IgD-negative memory B cell (primary cell): ENCODE measurements around the gene CSRNP3. TPM values are rescaled to one million over a fixed set of nuclear protein-coding genes. Genes with fewer than 3 reads are reported as not detected.

Experiments
- H3K27ac Mint-ChIP-seq, 3 donors: one replicate each; pipeline ENCODE4 v1.8.0; 2020 to 2022; ENCODE audit warnings: mild to moderate bottlenecking in 3 of 3, mixed read lengths in 3 of 3, moderate library complexity in 1 of 3
- H3K27me3 Mint-ChIP-seq: one replicate; pipeline ENCODE4 v1.8.0; 2021; ENCODE audit warnings: mixed read lengths
- H3K36me3 Mint-ChIP-seq: one replicate; pipeline ENCODE4 v1.8.0; 2020; ENCODE audit warnings: mild to moderate bottlenecking, mixed read lengths
- H3K4me1 Mint-ChIP-seq, 3 donors: one replicate each; pipeline ENCODE4 v1.8.0; 2020 to 2022; ENCODE audit warnings: mixed read lengths in 3 of 3, mild to moderate bottlenecking in 1 of 3
- H3K4me3 Mint-ChIP-seq, 4 donors: one replicate each; pipeline ENCODE4 v1.8.0; 2020 to 2022; ENCODE audit warnings: mild to moderate bottlenecking in 4 of 4, mixed read lengths in 4 of 4, moderate library complexity in 3 of 4
- H3K9me3 Mint-ChIP-seq, 3 donors: one replicate each; pipeline ENCODE4 v1.8.0; 2020 to 2021; ENCODE audit warnings: mixed read lengths in 3 of 3, mild to moderate bottlenecking in 1 of 3
- polyA plus RNA-seq: library from polyadenylated mRNA; unstranded; fragments of 300-500 nt; fragmentation: Illumina TruSeq; gene quantifications from one replicate; pipeline ENCODE4 v1.2.3, GENCODE V29; 2021

The CSRNP3 gene
- polyA plus RNA-seq, 1 donor from 2014 or later, result not detected

DNA sequence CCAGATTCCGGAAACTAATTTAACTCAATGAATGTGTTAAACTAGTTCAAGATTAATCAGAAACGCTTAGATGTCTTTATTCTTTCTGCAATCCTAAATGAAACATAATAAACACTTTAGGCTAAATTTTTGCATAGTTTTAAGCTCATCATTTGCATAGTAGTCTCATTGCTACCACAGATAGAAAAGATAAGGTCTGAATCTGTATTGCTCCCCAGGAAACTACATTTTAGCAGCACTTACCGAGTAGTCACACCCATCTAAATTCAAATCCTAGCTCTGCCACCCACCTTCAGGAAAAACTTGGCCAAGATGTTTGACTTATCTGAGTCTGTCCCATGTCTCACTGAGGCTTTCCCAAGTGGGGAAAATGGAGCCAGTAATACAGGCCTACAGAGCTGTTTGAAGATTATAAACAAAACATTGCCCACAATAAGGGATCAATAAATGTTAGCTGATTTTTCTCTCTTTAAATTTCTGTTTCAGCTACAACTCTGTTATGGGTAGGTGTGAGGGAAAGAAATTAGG lies 237.5 kb downstream of the CSRNP3 start:
- no peak overlapping the region for H3K4me3 Mint-ChIP-seq
- H3K36me3 Mint-ChIP-seq, result no peaks in the 10 kb centered on the region
- H3K27ac Mint-ChIP-seq, result no peak overlapping the region
- H3K27me3 Mint-ChIP-seq, result peaks cover 2% of the 10 kb centered on the region
- H3K9me3 Mint-ChIP-seq, result no peaks in the 10 kb centered on the region
- no peaks in the 10 kb centered on the region for H3K4me1 Mint-ChIP-seq

DNA sequence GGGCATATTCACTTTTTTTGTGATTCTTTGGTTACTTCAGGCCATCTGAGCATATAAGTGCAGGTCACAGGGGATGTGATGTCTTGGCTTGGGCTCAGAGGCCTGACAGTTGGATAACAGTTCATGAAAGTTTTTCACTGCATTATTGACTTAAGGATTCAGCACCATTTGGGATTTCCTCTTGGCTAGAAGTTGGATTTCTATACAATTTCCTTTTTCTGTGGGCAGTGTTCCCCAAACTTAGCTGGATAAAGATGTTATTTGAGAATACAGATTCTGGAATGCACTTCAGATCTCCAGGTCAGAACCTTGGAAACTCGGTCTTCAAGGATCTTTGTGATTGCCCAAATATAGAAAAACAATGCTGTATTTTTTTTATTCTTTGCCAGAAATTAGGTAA lies 246.6 kb downstream of the CSRNP3 start:
- no peaks in the 10 kb centered on the region for H3K36me3 Mint-ChIP-seq
- H3K4me1 Mint-ChIP-seq, result peaks cover 0 to 1% (median 0%) of the 10 kb centered on the region in 3 donors
- H3K27ac Mint-ChIP-seq, result no peak overlapping the region
- H3K9me3 Mint-ChIP-seq, result no peaks in the 10 kb centered on the region
- no peak overlapping the region for H3K4me3 Mint-ChIP-seq
- H3K27me3 Mint-ChIP-seq, result peaks cover 3% of the 10 kb centered on the region

DNA sequence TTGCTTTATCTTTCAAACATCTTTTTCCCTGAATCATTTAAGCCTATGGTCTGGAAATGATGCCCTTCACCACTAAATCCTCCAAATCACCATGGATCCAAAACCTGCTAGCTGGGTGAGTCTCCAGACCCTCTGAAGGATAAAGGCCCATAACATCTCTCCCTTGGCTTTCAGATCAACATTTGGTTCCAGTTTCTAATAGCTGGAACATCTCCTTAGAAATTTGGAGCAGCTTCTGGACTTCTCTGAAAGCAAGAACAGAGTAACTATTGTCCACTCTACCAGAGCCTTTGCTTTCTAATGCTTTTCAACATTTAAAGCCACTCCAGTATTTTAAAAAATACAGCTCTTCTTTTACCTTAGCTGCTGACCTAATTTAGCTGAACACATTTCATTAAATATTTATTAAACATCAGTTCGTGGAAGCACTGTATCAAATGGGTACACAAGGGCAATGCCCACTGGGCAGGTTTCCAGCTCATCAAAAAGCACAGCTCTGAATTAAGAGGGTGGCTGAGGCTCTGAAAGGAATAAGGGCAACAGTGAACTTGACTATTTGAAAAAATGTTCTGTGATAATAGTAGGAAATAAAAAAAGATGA lies 249.2 kb downstream of the CSRNP3 start:
- Mint-ChIP-seq H3K9me3 (no peaks in the 10 kb centered on the region), H3K4me3 (no peak overlapping the region), H3K36me3 (no peaks in the 10 kb centered on the region), H3K4me1 (peaks cover 0 to 1% (median 0%) of the 10 kb centered on the region in 3 donors), H3K27me3 (peaks cover 7% of the 10 kb centered on the region), H3K27ac (no peak overlapping the region)

DNA sequence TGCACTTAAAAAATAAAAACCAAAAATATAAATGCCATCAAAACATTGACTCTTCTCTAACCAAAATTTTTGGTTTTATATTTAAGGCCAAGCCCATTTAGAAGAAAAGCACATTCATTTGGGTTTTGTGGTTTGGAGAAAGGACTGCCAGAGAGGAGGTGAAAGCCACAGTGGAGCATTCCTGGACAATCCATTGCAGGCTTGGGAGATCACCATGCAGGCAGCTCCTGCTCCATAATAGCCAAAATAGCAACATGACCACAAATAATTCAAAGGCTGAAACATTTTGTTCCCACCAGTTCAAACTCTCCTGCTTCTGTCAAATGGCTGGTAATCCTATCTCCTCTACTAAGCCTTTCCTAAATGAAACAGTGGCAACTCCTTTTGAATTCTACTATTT lies 251.0 kb downstream of the CSRNP3 start:
- Mint-ChIP-seq H3K36me3 (no peaks in the 10 kb centered on the region), H3K9me3 (no peaks in the 10 kb centered on the region), H3K4me1 (peaks cover 0 to under 1% (median 0%) of the 10 kb centered on the region in 3 donors), H3K4me3 (no peak overlapping the region), H3K27me3 (peaks cover 10% of the 10 kb centered on the region), H3K27ac (no peak overlapping the region)

DNA sequence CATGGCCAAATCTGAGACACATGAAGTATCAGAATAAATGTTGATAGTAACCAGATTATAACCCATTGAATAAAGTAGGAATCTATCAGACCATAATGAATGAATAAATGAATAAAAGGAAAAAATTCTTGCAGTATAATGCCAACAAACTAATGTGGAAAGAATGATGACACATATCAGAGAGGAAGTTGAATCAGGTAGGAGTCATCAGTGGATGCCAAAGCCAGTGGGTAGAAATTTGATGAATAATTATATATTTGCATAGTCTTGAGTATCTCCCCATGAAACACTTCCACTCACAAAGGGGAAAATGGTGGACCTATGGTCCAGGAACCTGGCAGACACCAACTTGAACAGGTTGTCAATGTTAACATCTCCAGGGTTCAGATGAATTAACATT lies 255.9 kb downstream of the CSRNP3 start:
- Mint-ChIP-seq H3K36me3 (no peaks in the 10 kb centered on the region), H3K4me1 (peaks cover 0 to 8% (median 8%) of the 10 kb centered on the region in 3 donors), H3K9me3 (peaks cover 0 to 1% (median 0%) of the 10 kb centered on the region in 3 donors), H3K4me3 (no peak overlapping the region), H3K27ac (no peak overlapping the region), H3K27me3 (peaks cover 7% of the 10 kb centered on the region)

Other genes with a start within 250 kb of the CSRNP3 start
- 0.06 TPM for gene SCN2A, start 230.3 kb upstream of the CSRNP3 start, polyA plus RNA-seq